Measurements from ENCODE around the gene C6orf89.
A peak's percentile ranks its signal among the peaks of the same experiment; 100 is the strongest.

C6orf89 gene

DNA sequence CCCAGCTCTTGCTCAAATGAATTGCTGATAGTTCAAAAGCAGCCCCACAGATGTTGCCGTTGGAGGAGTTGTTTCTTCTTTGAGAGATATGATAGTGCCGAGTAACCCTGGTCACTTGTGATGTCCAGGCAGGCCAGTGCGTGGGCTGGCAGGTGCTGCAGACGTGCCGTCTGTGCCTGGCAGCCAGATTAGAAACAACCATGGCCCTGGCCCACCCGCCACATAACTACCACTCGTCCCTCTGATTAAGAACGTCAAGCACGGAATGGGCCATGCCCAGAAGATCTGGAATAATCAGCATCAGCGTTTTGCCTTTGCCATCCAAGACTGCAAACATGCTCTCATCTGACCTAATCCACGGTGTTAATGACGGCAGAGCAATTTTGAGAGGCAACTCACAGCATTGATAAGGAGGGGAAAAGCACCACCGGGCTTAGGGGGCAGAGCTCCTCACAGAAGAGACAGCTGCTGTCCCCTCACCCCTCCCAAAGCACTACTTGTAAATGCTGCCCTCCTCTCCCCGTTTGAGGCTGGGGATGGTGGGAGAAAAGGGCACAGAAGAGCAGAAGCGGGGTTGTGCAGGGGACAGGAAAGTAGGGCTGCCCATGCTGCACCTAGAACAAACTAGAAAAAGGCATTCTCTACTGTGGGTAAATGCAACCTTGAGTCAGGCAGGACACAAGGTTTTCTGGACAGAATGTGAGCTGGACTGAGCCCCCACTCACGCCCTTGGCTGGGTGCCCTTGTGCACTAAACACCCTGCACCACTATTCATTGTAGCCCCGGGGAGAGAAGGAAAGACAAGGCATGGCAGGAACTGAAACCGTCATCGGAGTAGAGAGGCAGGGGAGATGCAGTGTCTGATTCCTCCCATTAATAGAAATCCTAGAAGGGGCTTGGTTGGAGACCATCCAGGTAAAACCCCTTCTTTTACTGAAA is 41.3 kb upstream of the C6orf89 start:
- Histone ChIP-seq H3K4me3 (ENCODE audit: low read depth, low read length) (no peak overlapping the region), H3K27me3 (ENCODE audit: control insufficient read depth, insufficient read depth, low read length) (peaks cover 29% of the 10 kb centered on the region), H3K9me3 (ENCODE audit: control insufficient read depth, insufficient read depth, low read length) (no peaks in the 10 kb centered on the region), H3K9ac (ENCODE audit: low read depth, low read length) (no peak overlapping the region), H3K36me3 (ENCODE audit: control insufficient read depth, insufficient read depth, low read length) (no peaks in the 10 kb centered on the region), H3K4me1 (ENCODE audit: control insufficient read depth, insufficient read depth, low read length) (peaks cover 2% of the 10 kb centered on the region)

DNA sequence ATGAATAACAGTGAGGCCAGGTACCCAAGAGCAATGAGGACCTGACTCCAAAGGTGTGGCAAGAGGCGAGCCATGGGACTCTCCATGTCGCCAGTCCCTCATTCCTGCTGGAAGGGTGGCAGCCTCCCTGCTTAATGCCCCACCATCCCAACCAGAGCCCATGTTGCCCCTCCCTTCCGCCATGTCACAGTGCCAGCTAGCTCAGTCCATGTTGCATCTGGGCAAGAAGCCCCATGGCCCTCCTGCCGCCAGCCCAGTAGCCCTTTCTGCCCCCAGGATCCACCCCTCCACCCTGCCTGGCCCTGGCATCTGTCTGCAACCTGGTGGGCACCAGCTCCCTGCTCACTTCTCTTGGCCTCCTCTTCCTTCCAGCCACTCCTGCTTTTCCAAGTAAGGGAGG is 40.5 kb upstream of the C6orf89 start:
- Histone ChIP-seq H3K4me3 (ENCODE audit: low read depth, low read length) (no peak overlapping the region), H3K36me3 (ENCODE audit: control insufficient read depth, insufficient read depth, low read length) (no peaks in the 10 kb centered on the region), H3K9me3 (ENCODE audit: control insufficient read depth, insufficient read depth, low read length) (no peaks in the 10 kb centered on the region), H3K27me3 (ENCODE audit: control insufficient read depth, insufficient read depth, low read length) (peaks cover 27% of the 10 kb centered on the region), H3K9ac (ENCODE audit: low read depth, low read length) (no peak overlapping the region), H3K4me1 (ENCODE audit: control insufficient read depth, insufficient read depth, low read length) (peaks cover 2% of the 10 kb centered on the region)

DNA sequence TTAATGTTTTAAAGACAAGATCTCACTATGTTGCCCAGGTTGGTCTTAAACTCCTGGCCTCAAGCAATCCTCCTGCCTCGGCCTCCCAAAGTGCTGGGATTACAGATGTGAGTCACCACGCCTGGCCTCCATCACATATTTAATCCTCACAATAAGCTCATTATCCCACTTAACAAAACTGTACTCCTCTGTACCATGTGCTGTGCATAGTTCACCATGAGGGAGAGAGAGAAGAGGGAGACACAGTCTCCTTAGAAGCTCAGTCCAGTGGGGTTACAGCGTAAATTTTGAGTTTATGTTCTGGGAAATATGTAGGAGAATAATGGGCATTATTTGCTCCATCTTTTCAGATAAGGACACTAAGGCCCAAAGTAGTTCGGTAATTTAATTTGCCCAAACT is 38.6 kb upstream of the C6orf89 start:
- H3K9me3 ChIP-seq (ENCODE audit: control insufficient read depth, insufficient read depth, low read length): no peaks in the 10 kb centered on the region
- peaks cover 10% of the 10 kb centered on the region for H3K27me3 ChIP-seq (ENCODE audit: control insufficient read depth, insufficient read depth, low read length)
- no peak overlapping the region for H3K9ac ChIP-seq (ENCODE audit: low read depth, low read length)
- no peaks in the 10 kb centered on the region for H3K36me3 ChIP-seq (ENCODE audit: control insufficient read depth, insufficient read depth, low read length)
- H3K4me3 ChIP-seq (ENCODE audit: low read depth, low read length): no peak overlapping the region
- peaks cover 2% of the 10 kb centered on the region for H3K4me1 ChIP-seq (ENCODE audit: control insufficient read depth, insufficient read depth, low read length)

DNA sequence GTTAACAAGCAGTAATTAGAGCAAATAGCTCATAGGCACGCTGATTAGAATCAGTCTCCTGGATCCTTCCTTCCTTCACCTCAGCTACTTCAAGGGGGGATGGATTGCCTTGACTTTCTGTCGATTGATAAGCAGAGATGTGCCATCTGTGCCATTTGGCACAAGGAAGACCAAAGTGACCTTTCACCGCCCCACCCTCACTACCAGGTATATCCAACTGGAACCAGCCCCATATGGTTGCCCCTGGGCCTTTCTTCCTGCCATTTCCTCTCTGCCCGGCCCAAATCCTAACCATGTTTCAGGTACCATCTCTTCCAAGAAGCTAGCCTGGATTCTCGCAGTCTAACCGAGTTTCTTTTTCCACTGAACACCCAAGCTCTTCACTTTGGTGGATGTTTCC is 37.8 kb upstream of the C6orf89 start:
- H3K27me3 ChIP-seq (ENCODE audit: control insufficient read depth, insufficient read depth, low read length): peaks cover 9% of the 10 kb centered on the region
- H3K36me3 ChIP-seq (ENCODE audit: control insufficient read depth, insufficient read depth, low read length): no peaks in the 10 kb centered on the region
- H3K4me3 ChIP-seq (ENCODE audit: low read depth, low read length): no peak overlapping the region
- H3K4me1 ChIP-seq (ENCODE audit: control insufficient read depth, insufficient read depth, low read length): peaks cover 2% of the 10 kb centered on the region
- H3K9ac ChIP-seq (ENCODE audit: low read depth, low read length): no peak overlapping the region
- H3K9me3 ChIP-seq (ENCODE audit: control insufficient read depth, insufficient read depth, low read length): no peaks in the 10 kb centered on the region

DNA sequence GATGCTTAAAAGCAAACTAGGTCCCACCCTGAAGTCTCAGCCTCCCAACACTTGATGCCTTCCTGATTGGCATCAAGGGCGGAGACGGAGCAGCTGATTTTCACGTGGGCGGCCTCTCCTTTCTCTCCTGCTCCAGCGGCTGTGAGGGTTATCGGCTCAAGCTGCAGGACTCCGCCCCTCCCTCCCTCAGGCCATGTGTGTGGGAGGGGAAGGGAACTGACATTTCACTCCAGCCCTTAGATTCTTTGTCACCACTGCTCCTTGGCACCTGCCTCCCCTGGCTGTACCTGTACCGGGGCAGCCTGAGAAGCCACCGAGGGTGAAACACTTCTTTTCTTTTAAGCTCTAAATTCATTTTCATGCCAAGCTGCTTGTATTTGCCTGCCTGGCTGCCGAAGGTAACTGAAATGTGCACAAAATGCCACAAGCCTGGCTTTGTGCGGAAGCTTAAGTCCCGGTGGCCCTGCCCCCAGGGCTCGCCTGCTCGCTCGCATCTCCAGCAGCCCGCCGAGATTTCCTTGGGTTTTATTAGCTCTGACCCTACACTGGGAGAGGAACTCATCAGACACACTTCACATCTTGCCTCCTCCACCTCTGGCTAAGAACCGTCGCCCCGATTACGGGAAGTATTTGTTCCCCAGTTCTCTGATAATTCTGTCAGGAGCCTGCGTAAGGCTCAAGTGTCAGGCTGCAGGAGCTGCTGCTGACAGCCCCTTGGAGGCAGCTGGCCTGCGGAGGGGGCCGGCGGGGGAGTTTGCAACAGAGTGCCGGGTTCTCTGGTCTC is 36.9 kb upstream of the C6orf89 start:
- H3K9me3 ChIP-seq (ENCODE audit: control insufficient read depth, insufficient read depth, low read length): no peaks in the 10 kb centered on the region
- H3K9ac ChIP-seq (ENCODE audit: low read depth, low read length): no peak overlapping the region
- H3K27me3 ChIP-seq (ENCODE audit: control insufficient read depth, insufficient read depth, low read length): peaks cover 8% of the 10 kb centered on the region
- peak overlapping the region; percentile 37 for H3K4me3 ChIP-seq (ENCODE audit: low read depth, low read length)
- H3K4me1 ChIP-seq (ENCODE audit: control insufficient read depth, insufficient read depth, low read length): peaks cover 2% of the 10 kb centered on the region
- H3K36me3 ChIP-seq (ENCODE audit: control insufficient read depth, insufficient read depth, low read length): peaks cover under 1% of the 10 kb centered on the region

DNA sequence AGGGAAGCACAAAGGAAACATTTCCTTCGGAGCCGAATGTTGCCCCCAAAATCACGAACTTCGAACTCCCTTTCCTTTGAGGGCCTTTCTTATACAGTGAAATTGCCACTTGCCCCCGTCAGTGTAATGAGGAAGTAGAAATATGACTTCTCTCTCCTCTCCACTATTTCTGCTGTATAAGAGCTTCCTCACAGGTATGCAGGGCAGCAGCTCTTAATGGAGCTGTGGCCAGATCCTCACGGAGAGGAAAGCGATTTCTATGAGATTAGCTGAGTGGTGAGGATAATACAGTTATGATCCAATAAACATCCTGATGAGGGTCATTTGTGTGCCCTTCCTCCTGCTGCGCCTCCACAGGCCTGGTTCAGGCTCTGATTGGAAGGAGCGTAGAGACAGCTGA is 35.7 kb upstream of the C6orf89 start:
- Histone ChIP-seq H3K4me3 (ENCODE audit: low read depth, low read length) (no peak overlapping the region), H3K27me3 (ENCODE audit: control insufficient read depth, insufficient read depth, low read length) (peaks cover 8% of the 10 kb centered on the region), H3K9ac (ENCODE audit: low read depth, low read length) (no peak overlapping the region), H3K4me1 (ENCODE audit: control insufficient read depth, insufficient read depth, low read length) (peaks cover 2% of the 10 kb centered on the region), H3K9me3 (ENCODE audit: control insufficient read depth, insufficient read depth, low read length) (no peaks in the 10 kb centered on the region), H3K36me3 (ENCODE audit: control insufficient read depth, insufficient read depth, low read length) (peaks cover 4% of the 10 kb centered on the region)

DNA sequence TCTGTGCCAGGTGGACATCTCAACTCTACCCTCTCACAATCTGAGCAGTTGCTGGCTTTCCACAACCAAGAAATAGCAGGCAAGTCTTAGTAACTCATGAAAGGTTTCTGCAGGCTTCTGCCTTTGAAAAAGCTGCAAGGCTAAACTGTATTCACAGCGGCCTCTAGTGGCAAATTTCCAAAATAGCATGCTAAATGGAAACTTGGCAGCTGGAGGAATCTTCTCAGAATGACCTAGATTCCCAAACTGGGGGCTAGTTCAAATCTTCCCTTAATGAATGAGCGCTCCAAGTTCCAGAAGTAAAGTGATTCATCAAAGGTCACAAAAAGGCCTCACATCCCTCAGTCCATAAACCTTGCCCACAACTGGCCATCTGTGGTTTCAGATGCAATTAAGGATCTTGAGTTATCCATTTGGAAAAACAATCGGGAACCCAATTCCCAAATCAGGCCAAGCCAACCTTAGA is 34.6 kb upstream of the C6orf89 start:
- peaks cover 12% of the 10 kb centered on the region for H3K36me3 ChIP-seq (ENCODE audit: control insufficient read depth, insufficient read depth, low read length)
- no peak overlapping the region for H3K4me3 ChIP-seq (ENCODE audit: low read depth, low read length)
- H3K27me3 ChIP-seq (ENCODE audit: control insufficient read depth, insufficient read depth, low read length): peaks cover 8% of the 10 kb centered on the region
- H3K9me3 ChIP-seq (ENCODE audit: control insufficient read depth, insufficient read depth, low read length): no peaks in the 10 kb centered on the region
- peaks cover 2% of the 10 kb centered on the region for H3K4me1 ChIP-seq (ENCODE audit: control insufficient read depth, insufficient read depth, low read length)
- no peak overlapping the region for H3K9ac ChIP-seq (ENCODE audit: low read depth, low read length)

DNA sequence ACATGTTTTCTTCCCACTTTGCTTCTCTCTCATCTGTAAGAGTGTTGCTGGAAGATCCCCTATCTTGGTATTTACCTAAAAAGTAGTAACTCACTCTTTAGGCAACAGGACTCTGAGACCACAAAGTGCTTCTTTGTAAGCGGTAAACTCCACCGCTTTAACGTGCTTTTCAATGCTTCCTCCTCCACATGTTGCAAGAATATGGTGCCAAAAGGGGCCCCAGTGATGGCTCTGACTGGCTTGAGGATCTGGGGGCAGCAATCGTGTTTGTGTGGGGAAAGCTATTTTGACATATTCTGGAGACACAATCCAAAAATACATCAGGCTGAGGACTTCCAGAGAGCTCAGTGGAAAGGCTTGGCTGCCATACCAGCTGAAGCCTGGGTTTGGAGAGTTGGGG is 34.1 kb upstream of the C6orf89 start:
- Histone ChIP-seq H3K9ac (ENCODE audit: low read depth, low read length) (no peak overlapping the region), H3K9me3 (ENCODE audit: control insufficient read depth, insufficient read depth, low read length) (no peaks in the 10 kb centered on the region), H3K4me1 (ENCODE audit: control insufficient read depth, insufficient read depth, low read length) (peaks cover 2% of the 10 kb centered on the region), H3K4me3 (ENCODE audit: low read depth, low read length) (no peak overlapping the region), H3K36me3 (ENCODE audit: control insufficient read depth, insufficient read depth, low read length) (peaks cover 15% of the 10 kb centered on the region), H3K27me3 (ENCODE audit: control insufficient read depth, insufficient read depth, low read length) (peaks cover 8% of the 10 kb centered on the region)

DNA sequence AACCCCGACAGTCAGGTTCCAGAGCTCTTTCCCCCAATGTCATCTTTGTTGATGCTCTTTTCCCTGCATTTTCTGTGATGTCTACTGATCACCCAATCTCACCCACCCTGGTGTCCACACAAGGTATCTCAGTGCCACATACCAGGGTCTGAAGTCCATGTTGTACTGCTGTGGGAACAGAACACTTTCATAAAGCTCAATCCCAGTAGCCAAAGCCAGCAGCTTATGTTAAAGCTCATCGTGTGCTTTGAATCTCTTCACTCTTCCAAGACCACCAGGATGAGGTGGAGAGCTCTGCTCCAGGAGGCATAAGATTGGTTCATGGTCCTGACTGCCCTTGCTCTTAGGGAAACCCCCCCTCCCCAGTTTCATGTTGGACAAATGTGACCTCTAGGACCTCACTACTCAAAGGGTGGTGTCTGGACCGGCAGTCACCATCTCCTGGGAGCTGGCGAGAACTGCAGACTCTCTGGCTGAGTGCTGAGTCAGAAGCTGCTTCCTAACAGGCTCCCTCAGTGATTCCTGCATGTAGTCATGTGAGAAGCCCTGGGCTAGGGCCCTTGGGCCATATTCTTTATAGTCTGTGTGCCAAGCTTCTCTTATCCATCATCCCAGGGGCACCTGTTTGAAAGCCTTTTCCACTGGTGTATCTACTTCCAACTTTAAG is 33.1 kb upstream of the C6orf89 start:
- Histone ChIP-seq H3K36me3 (ENCODE audit: control insufficient read depth, insufficient read depth, low read length) (peaks cover 15% of the 10 kb centered on the region), H3K4me3 (ENCODE audit: low read depth, low read length) (no peak overlapping the region), H3K4me1 (ENCODE audit: control insufficient read depth, insufficient read depth, low read length) (peaks cover 2% of the 10 kb centered on the region), H3K9me3 (ENCODE audit: control insufficient read depth, insufficient read depth, low read length) (no peaks in the 10 kb centered on the region), H3K27me3 (ENCODE audit: control insufficient read depth, insufficient read depth, low read length) (peaks cover 7% of the 10 kb centered on the region), H3K9ac (ENCODE audit: low read depth, low read length) (no peak overlapping the region)

DNA sequence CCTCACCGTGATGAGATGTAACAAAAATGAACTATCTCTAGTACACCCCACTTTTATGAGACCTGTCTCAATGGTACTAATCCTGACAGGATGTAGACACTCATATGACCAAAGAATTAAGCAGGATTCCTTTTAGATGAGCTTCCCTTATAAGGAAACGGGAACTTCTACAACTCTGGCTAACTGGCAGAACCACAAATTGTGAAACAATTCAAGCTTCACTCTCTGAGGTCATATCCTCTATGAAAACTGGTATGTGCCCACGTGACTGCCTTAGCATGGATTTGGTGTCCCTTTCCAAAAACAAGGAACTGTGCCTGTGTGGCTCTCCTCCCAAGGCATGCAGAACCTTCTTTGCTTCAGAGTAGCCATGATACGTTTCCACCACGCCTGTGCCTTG is 32.4 kb upstream of the C6orf89 start:
- Histone ChIP-seq H3K36me3 (ENCODE audit: control insufficient read depth, insufficient read depth, low read length) (peaks cover 15% of the 10 kb centered on the region), H3K4me3 (ENCODE audit: low read depth, low read length) (no peak overlapping the region), H3K27me3 (ENCODE audit: control insufficient read depth, insufficient read depth, low read length) (peaks cover 1% of the 10 kb centered on the region), H3K9me3 (ENCODE audit: control insufficient read depth, insufficient read depth, low read length) (no peaks in the 10 kb centered on the region), H3K9ac (ENCODE audit: low read depth, low read length) (no peak overlapping the region), H3K4me1 (ENCODE audit: control insufficient read depth, insufficient read depth, low read length) (peaks cover 2% of the 10 kb centered on the region)

DNA sequence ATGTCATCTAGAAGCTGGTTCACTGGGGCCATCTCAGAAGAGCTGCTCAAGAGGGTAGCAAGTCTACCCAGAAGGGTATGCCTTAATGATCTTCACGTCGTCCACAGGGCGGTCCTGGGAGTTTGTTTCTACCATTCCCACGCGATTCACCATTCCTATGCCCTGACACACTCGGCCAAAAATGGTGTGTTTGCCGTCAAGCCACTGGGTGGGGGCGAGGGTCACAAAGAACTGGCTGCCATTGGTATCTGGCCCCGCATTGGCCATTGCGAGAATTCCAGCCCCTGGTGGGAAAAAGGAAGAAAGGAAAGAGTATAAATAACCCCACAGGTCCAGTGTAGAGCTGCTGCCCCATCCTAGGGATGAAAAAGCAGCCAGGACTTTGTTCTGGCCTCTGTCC is 30.0 kb upstream of the C6orf89 start:
- H3K27me3 ChIP-seq (ENCODE audit: control insufficient read depth, insufficient read depth, low read length): no peaks in the 10 kb centered on the region
- H3K9ac ChIP-seq (ENCODE audit: low read depth, low read length): no peak overlapping the region
- no peaks in the 10 kb centered on the region for H3K9me3 ChIP-seq (ENCODE audit: control insufficient read depth, insufficient read depth, low read length)
- H3K36me3 ChIP-seq (ENCODE audit: control insufficient read depth, insufficient read depth, low read length): peaks cover 15% of the 10 kb centered on the region
- peaks cover 2% of the 10 kb centered on the region for H3K4me1 ChIP-seq (ENCODE audit: control insufficient read depth, insufficient read depth, low read length)
- H3K4me3 ChIP-seq (ENCODE audit: low read depth, low read length): no peak overlapping the region

Data from iPS-15b (cell line).